Peyer's patch (tissue), 4 donors: ENCODE results near the gene DNM3.

Source experiments
- CTCF ChIP-seq, 6 experiments: fragments of 450-650 bp in 4 of 6; fragments of 200-600 bp in 2 of 6; sonication (generic) in 1 of 6; IDR thresholded peaks; one replicate each; pipeline ENCODE4 v1.5.1; 2017 to 2019; ENCODE audit warnings: antibody characterized with exemption in 6 of 6, mild to moderate bottlenecking in 3 of 6, moderate library complexity in 1 of 6
- POLR2A ChIP-seq, 2 donors: fragments of 450-650 bp; IDR thresholded peaks; one replicate each; pipeline ENCODE4 v1.5.1; 2017; ENCODE audit warnings: antibody characterized with exemption in 2 of 2, mild to moderate bottlenecking in 2 of 2, moderate library complexity in 2 of 2

GRCh38 chr1:171896936-171897703, 55.8 kb downstream of the DNM3 start:
- no peak for TF ChIP-seq CTCF (IDR thresholded peaks at IDR 0.05)
- no peak for TF ChIP-seq POLR2A (IDR thresholded peaks at IDR 0.05)
